ENCODE results near the gene OLFML2A. TPM values are rescaled to one million over a fixed set of nuclear protein-coding genes. Genes with fewer than 3 reads are reported as not detected.
"Not testable (repeated sequence)": the region's sequence is repeated elsewhere in the genome, so short reads cannot be mapped to it uniquely, and the experiment has no call there.

The OLFML2A gene
- total RNA-seq, 1 donor from 2014 or later, result 148 TPM

GRCh38 chr9:124771021-124771866, 5.7 kb upstream of the OLFML2A start, which contains the start of gene NR6A1:
TSS of gene NR6A1 (minus strand) at chr9:124771311.
- Mint-ChIP-seq H3K36me3 (ENCODE audit: low read depth, unreplicated experiment) (no peaks in the 10 kb centered on the region), H3K4me3 (ENCODE audit: unreplicated experiment) (peak within 1 kb of the TSS; percentile 92), H3K27me3 (ENCODE audit: low read depth, unreplicated experiment) (no peaks in the 10 kb centered on the region), H3K9me3 (ENCODE audit: unreplicated experiment) (no peaks in the 10 kb centered on the region), H3K27ac (ENCODE audit: unreplicated experiment) (peak within 1 kb of the TSS; percentile 92), H3K4me1 (ENCODE audit: low read depth, unreplicated experiment) (peaks cover 31% of the 10 kb centered on the region)
- H3K36me3 ChIP-seq (ENCODE audit: insufficient read depth, low read length), result no peaks in the 10 kb centered on the region
- H3K79me2 ChIP-seq (ENCODE audit: insufficient read depth, low read length), result no peaks in the 10 kb centered on the region
- TF ChIP-seq EZH2 (IDR thresholded peaks at IDR 0.05; ENCODE audit: insufficient read depth, low read length) (no peak), CTCF (IDR thresholded peaks at IDR 0.05; ENCODE audit: insufficient read depth, low read depth, low read length) (no peak)
- H3K4me1 ChIP-seq (ENCODE audit: insufficient read depth, low read length), result peaks cover 11% of the 10 kb centered on the region
- H3K9ac ChIP-seq (ENCODE audit: low read length), result peak within 1 kb of the TSS; percentile 79
- peak within 1 kb of the TSS; percentile 84 for H3K27ac ChIP-seq (ENCODE audit: low read depth, low read length)
- peaks cover 40% of the 10 kb centered on the region for H3K27me3 ChIP-seq (ENCODE audit: insufficient read depth, low read length)
- peaks cover 22% of the 10 kb centered on the region for H4K20me1 ChIP-seq (ENCODE audit: insufficient read depth, low read length)
- H3K4me3 ChIP-seq (ENCODE audit: insufficient read depth, low read depth, low read length), result peak within 1 kb of the TSS; percentile 61
- peak within 1 kb of the TSS; percentile 79 for H2AFZ ChIP-seq (ENCODE audit: low read depth, low read length)
- FAIRE-seq (no peak), DNase-seq (ENCODE audit: low read depth) (peak; percentile 91)
- H3K9me3 ChIP-seq (ENCODE audit: insufficient read depth, low read depth, low read length), result no peaks in the 10 kb centered on the region
- H3K4me2 ChIP-seq (ENCODE audit: low read length), result peak within 1 kb of the TSS; percentile 85

DNA sequence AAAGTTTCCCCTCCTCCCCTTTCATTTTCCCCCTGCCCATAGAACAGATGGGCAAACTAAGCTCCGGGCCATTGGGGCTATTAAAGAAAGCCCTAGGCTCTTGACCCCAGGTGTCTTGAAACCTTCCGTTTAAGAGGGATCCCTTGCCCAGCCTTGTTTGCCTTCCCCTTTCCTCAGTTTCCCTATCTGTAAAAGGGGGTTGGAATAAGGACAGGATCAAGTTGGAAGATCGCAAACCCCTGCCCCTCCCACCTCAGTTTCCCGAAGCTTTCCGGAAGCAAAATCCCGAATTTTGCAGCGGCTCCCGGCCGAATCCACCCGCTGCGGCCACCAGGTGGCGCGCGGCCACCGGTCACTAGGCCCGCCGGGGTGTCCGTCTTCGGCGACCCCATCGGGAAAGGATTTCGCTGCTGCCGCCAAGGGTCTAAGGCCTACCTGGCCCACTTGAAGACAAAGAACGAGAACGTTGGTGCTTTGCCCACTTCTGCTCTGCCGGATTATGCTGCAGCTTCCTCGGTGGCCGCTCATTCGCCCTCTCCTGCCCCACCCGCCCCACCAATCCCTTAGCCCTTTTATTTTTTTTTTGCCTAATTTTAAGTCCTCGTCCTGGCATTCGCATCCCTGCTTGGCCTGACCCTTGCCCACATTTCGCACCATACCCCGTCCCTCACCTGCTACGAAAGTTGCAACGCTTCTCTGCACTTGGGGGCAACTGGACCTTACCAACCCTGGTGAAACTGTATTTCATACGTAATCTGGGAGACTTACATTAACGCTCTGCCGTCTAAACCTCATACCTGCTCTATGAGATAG, 4.9 kb upstream of the OLFML2A start:
- no peaks in the 10 kb centered on the region for H3K9me3 Mint-ChIP-seq (ENCODE audit: unreplicated experiment)
- H3K4me3 Mint-ChIP-seq (ENCODE audit: unreplicated experiment), result peak overlapping the region; percentile 89
- H3K4me3 ChIP-seq (ENCODE audit: insufficient read depth, low read depth, low read length), result peak overlapping the region; percentile 61
- H3K4me1 ChIP-seq (ENCODE audit: insufficient read depth, low read length), result peaks cover 13% of the 10 kb centered on the region
- H3K9me3 ChIP-seq (ENCODE audit: insufficient read depth, low read depth, low read length), result no peaks in the 10 kb centered on the region
- no peaks in the 10 kb centered on the region for H3K27me3 Mint-ChIP-seq (ENCODE audit: low read depth, unreplicated experiment)
- H3K27ac ChIP-seq (ENCODE audit: low read depth, low read length), result no peak overlapping the region
- FAIRE-seq (no peak), DNase-seq (ENCODE audit: low read depth) (peak; percentile 55)
- H2AFZ ChIP-seq (ENCODE audit: low read depth, low read length), result peak overlapping the region; percentile 79
- peak overlapping the region; percentile 79 for H3K9ac ChIP-seq (ENCODE audit: low read length)
- H3K27ac Mint-ChIP-seq (ENCODE audit: unreplicated experiment), result peak overlapping the region; percentile 92
- peaks cover 33% of the 10 kb centered on the region for H3K27me3 ChIP-seq (ENCODE audit: insufficient read depth, low read length)
- no peaks in the 10 kb centered on the region for H3K36me3 ChIP-seq (ENCODE audit: insufficient read depth, low read length)
- no peaks in the 10 kb centered on the region for H3K36me3 Mint-ChIP-seq (ENCODE audit: low read depth, unreplicated experiment)
- H3K4me2 ChIP-seq (ENCODE audit: low read length), result peak overlapping the region; percentile 85
- no peaks in the 10 kb centered on the region for H3K79me2 ChIP-seq (ENCODE audit: insufficient read depth, low read length)
- peaks cover 22% of the 10 kb centered on the region for H4K20me1 ChIP-seq (ENCODE audit: insufficient read depth, low read length)
- H3K4me1 Mint-ChIP-seq (ENCODE audit: low read depth, unreplicated experiment), result peaks cover 23% of the 10 kb centered on the region
- TF ChIP-seq CTCF (IDR thresholded peaks at IDR 0.05; ENCODE audit: insufficient read depth, low read depth, low read length), result peak; percentile 75
- TF ChIP-seq EZH2 (IDR thresholded peaks at IDR 0.05; ENCODE audit: insufficient read depth, low read length), result no peak

GRCh38 chr9:124772877-124773276, 4.1 kb upstream of the OLFML2A start:
- Histone ChIP-seq H4K20me1 (ENCODE audit: insufficient read depth, low read length) (peaks cover 22% of the 10 kb centered on the region), H3K27me3 (ENCODE audit: insufficient read depth, low read length) (peaks cover 25% of the 10 kb centered on the region), H3K4me1 (ENCODE audit: insufficient read depth, low read length) (peaks cover 13% of the 10 kb centered on the region)
- not testable (repeated sequence) for H3K9me3 ChIP-seq (ENCODE audit: insufficient read depth, low read depth, low read length); H3K79me2 ChIP-seq (ENCODE audit: insufficient read depth, low read length); FAIRE-seq; H3K9me3 Mint-ChIP-seq (ENCODE audit: unreplicated experiment); H3K27me3 Mint-ChIP-seq (ENCODE audit: low read depth, unreplicated experiment); H3K36me3 Mint-ChIP-seq (ENCODE audit: low read depth, unreplicated experiment); H2AFZ ChIP-seq (ENCODE audit: low read depth, low read length); H3K4me3 ChIP-seq (ENCODE audit: insufficient read depth, low read depth, low read length); H3K27ac ChIP-seq (ENCODE audit: low read depth, low read length); H3K4me2 ChIP-seq (ENCODE audit: low read length); H3K36me3 ChIP-seq (ENCODE audit: insufficient read depth, low read length); H3K27ac Mint-ChIP-seq (ENCODE audit: unreplicated experiment); H3K9ac ChIP-seq (ENCODE audit: low read length); DNase-seq (ENCODE audit: low read depth)
- Mint-ChIP-seq H3K4me1 (ENCODE audit: low read depth, unreplicated experiment) (peaks cover 19% of the 10 kb centered on the region), H3K4me3 (ENCODE audit: unreplicated experiment) (peak overlapping the region; percentile 89)
